H1 (cell line): Measurements from ENCODE around the gene TECPR2. TPM values are rescaled to one million over a fixed set of nuclear protein-coding genes. Genes with fewer than 3 reads are reported as not detected.

Experiments
- CTCF ChIA-PET: fragments of 300-600 bp; sonication (Branson Sonifier 250); formaldehyde crosslinking; loops from one replicate; lab custom pipeline; 2021; ENCODE audit not compliant: partially characterized antibody; lab: Charles Lee
- POLR2A ChIA-PET: fragments of 300-600 bp; sonication (Branson Sonifier 250); formaldehyde crosslinking; loops from one replicate; lab custom pipeline; 2021; ENCODE audit warnings: inconsistent platforms; ENCODE audit not compliant: partially characterized antibody; lab: Charles Lee
- DNase-seq, 2 experiments: peaks; one replicate each; pipeline versions ENCODE4 v3.0.0 to v3.0.0-alpha.2; 2010 to 2022; ENCODE audit warnings: low spot score in 2 of 2, low read depth in 1 of 2, mixed read lengths in 1 of 2
- FAIRE-seq: peaks from 2 replicates; lab custom pipeline; 2011; peaks lifted over from hg19 to GRCh38; lab: Jason Lieb, UNC
- H2AFZ ChIP-seq: 2 replicates; pipeline ENCODE4 v1.8.1; 2012; ENCODE audit warnings: low read length, inconsistent platforms
- H2AK5ac ChIP-seq: 2 replicates; pipeline ENCODE4 v1.6.1; 2013; ENCODE audit warnings: low read depth, low read length
- H2BK120ac ChIP-seq: replicated peaks from 2 replicates; pipeline ENCODE3; 2013; ENCODE audit warnings: low read depth, low read length, inconsistent platforms
- H2BK12ac ChIP-seq: 2 replicates; pipeline ENCODE4 v1.6.1; 2013; ENCODE audit warnings: low read depth, low read length
- H2BK15ac ChIP-seq: 2 replicates; pipeline ENCODE4 v1.6.1; 2013; ENCODE audit warnings: low read length
- H2BK20ac ChIP-seq: 2 replicates; pipeline ENCODE4 v1.6.1; 2013; ENCODE audit warnings: low read length
- H2BK5ac ChIP-seq: 2 replicates; pipeline ENCODE4 v1.6.1; 2013; ENCODE audit warnings: low read depth, low read length
- H3K14ac ChIP-seq: 2 replicates; pipeline ENCODE4 v1.6.1; 2013; ENCODE audit warnings: inconsistent platforms; ENCODE audit not compliant: insufficient read length
- H3K18ac ChIP-seq: 2 replicates; pipeline ENCODE4 v1.6.1; 2013; ENCODE audit warnings: low read length; ENCODE audit errors: extremely low read depth
- H3K23ac ChIP-seq: 2 replicates; pipeline ENCODE4 v1.6.1; 2013; ENCODE audit warnings: inconsistent platforms; ENCODE audit not compliant: insufficient read length
- H3K23me2 ChIP-seq: 2 replicates; pipeline ENCODE4 v1.6.1; 2013; ENCODE audit warnings: low read depth, low read length
- H3K27ac ChIP-seq: 2 replicates; pipeline ENCODE4 v1.6.1; 2011; ENCODE audit warnings: low read depth, low read length, inconsistent platforms
- H3K27me3 ChIP-seq, 4 experiments: replicated peaks in 1 of 4; 1 replicate in 1 of 4; 2 replicates in 3 of 4; pipeline versions ENCODE4 v1.6.1 to v1.8.1; 2011 to 2013; ENCODE audit warnings: low read length in 3 of 4, mild to moderate bottlenecking in 3 of 4, inconsistent platforms in 2 of 4, mixed read lengths in 2 of 4, moderate library complexity in 1 of 4; ENCODE audit not compliant: control insufficient read depth in 3 of 4, insufficient read depth in 3 of 4; ENCODE audit errors: extremely low read depth in 1 of 4
- H3K36me3 ChIP-seq, 4 experiments: 2 replicates each; pipeline versions ENCODE4 v1.6.1 to v1.8.1; 2011 to 2013; ENCODE audit warnings: mild to moderate bottlenecking in 4 of 4, low read length in 3 of 4, moderate library complexity in 2 of 4, control low read depth in 1 of 4, inconsistent platforms in 1 of 4; ENCODE audit not compliant: insufficient read depth in 4 of 4, control insufficient read depth in 2 of 4
- H3K4ac ChIP-seq: replicated peaks from 2 replicates; pipeline ENCODE3; 2013; ENCODE audit warnings: low read length, low read depth, mixed read lengths, inconsistent platforms; ENCODE audit not compliant: insufficient read length
- H3K4me1 ChIP-seq, 4 experiments: replicated peaks in 1 of 4; 1 replicate in 1 of 4; 2 replicates in 3 of 4; pipeline versions ENCODE4 v1.6.1 to v1.8.1; 2011 to 2013; ENCODE audit warnings: low read length in 3 of 4, inconsistent platforms in 2 of 4, mixed read lengths in 1 of 4; ENCODE audit not compliant: insufficient read depth in 4 of 4, control insufficient read depth in 3 of 4
- H3K4me2 ChIP-seq, 2 experiments: 2 replicates each; pipeline versions ENCODE4 v1.6.1 to v1.8.1; 2011 to 2013; ENCODE audit warnings: low read depth in 2 of 2, low read length in 2 of 2, control low read depth in 1 of 2, inconsistent platforms in 1 of 2, mild to moderate bottlenecking in 1 of 2; ENCODE audit not compliant: insufficient read depth in 1 of 2
- H3K4me3 ChIP-seq, 4 experiments: fragments of 200-600, 300-600 bp in 1 of 4; sonication (generic), shearing (Covaris generic), sonication (Bioruptor Twin) in 1 of 4; 2 replicates each; pipeline versions ENCODE4 v1.5.1 to v1.8.1; 2011 to 2016; ENCODE audit warnings: low read length in 4 of 4, low read depth in 3 of 4, control low read depth in 2 of 4, inconsistent platforms in 2 of 4, mild to moderate bottlenecking in 2 of 4, mixed read lengths in 1 of 4, moderate library complexity in 1 of 4; ENCODE audit not compliant: insufficient read depth in 2 of 4; ENCODE audit errors: extremely low read depth in 1 of 4
- H3K56ac ChIP-seq: replicated peaks from 2 replicates; pipeline ENCODE3; 2013; ENCODE audit warnings: low read depth, mild to moderate bottlenecking, mixed read lengths, low read length, inconsistent platforms; ENCODE audit not compliant: insufficient read length
- H3K79me1 ChIP-seq: 2 replicates; pipeline ENCODE4 v1.6.1; 2013; ENCODE audit warnings: low read depth, low read length, control low read depth
- H3K79me2 ChIP-seq, 2 experiments: 2 replicates each; pipeline versions ENCODE4 v1.6.1 to v1.8.1; 2012 to 2013; ENCODE audit warnings: low read length in 2 of 2, mild to moderate bottlenecking in 2 of 2, inconsistent platforms in 1 of 2; ENCODE audit not compliant: insufficient read depth in 2 of 2, control insufficient read depth in 1 of 2
- H3K9ac ChIP-seq, 4 experiments: replicated peaks in 1 of 4; 1 replicate in 1 of 4; 2 replicates in 3 of 4; pipeline versions ENCODE4 v1.6.1 to v1.8.1; 2011 to 2013; ENCODE audit warnings: low read depth in 3 of 4, low read length in 3 of 4, control low read depth in 2 of 4, mild to moderate bottlenecking in 2 of 4, moderate library complexity in 2 of 4, inconsistent platforms in 1 of 4; ENCODE audit errors: extremely low read depth in 1 of 4
- H3K9me3 ChIP-seq, 2 experiments: 2 replicates each; pipeline versions ENCODE4 v1.6.1 to v1.8.1; 2012 to 2013; ENCODE audit warnings: mild to moderate bottlenecking in 2 of 2, moderate library complexity in 2 of 2, control low read depth in 1 of 2, inconsistent platforms in 1 of 2, low read depth in 1 of 2, low read length in 1 of 2, mixed read lengths in 1 of 2; ENCODE audit not compliant: insufficient read depth in 2 of 2
- H4K20me1 ChIP-seq, 2 experiments: replicated peaks in 1 of 2; 2 replicates each; pipeline versions ENCODE3 to v1.8.1; 2011 to 2013; ENCODE audit warnings: inconsistent platforms in 2 of 2, low read length in 2 of 2, mild to moderate bottlenecking in 1 of 2; ENCODE audit not compliant: insufficient read depth in 2 of 2, control insufficient read depth in 1 of 2
- H4K5ac ChIP-seq: 2 replicates; pipeline ENCODE4 v1.6.1; 2013; ENCODE audit warnings: low read length, low read depth, mixed read lengths, inconsistent platforms; ENCODE audit not compliant: insufficient read length
- H4K8ac ChIP-seq: 2 replicates; pipeline ENCODE4 v1.8.0; 2013; ENCODE audit warnings: mild to moderate bottlenecking, moderate library complexity, low read length, inconsistent platforms; ENCODE audit not compliant: insufficient read depth; ENCODE audit errors: extremely low read depth
- H4K91ac ChIP-seq: replicated peaks from 2 replicates; pipeline ENCODE3; 2013; ENCODE audit warnings: low read length, mixed read lengths, inconsistent platforms; ENCODE audit not compliant: insufficient read length
- CTBP2 ChIP-seq: IDR thresholded peaks from 2 replicates; pipeline ENCODE4 v1.7.0; 2011; ENCODE audit warnings: borderline replicate concordance, mild to moderate bottlenecking, moderate library complexity, mixed read lengths, low read length; ENCODE audit not compliant: insufficient read depth, insufficient read length
- FOSL1 ChIP-seq: IDR thresholded peaks from 2 replicates; pipeline ENCODE4 v1.6.1; 2011; ENCODE audit warnings: mild to moderate bottlenecking, low read depth, low read length, moderate library complexity; ENCODE audit not compliant: insufficient read depth
- JUN ChIP-seq: IDR thresholded peaks from 2 replicates; pipeline ENCODE4 v1.6.1; 2011; ENCODE audit warnings: low read depth, mild to moderate bottlenecking, improper control_type of control experiment, low read length
- RFX5 ChIP-seq: IDR thresholded peaks from 2 replicates; pipeline ENCODE4 v1.6.1; 2011; ENCODE audit warnings: low read depth, low read length, improper control_type of control experiment, borderline replicate concordance
- RNF2 ChIP-seq: fragments of 200-900, 300-1000 bp; sonication (generic); IDR thresholded peaks from 2 replicates; pipeline ENCODE4 v1.7.1; 2016; ENCODE audit warnings: borderline replicate concordance, low read depth, mild to moderate bottlenecking, antibody characterized with exemption, low read length; ENCODE audit not compliant: poor library complexity, severe bottlenecking; ENCODE audit errors: missing control alignments
- SP2 ChIP-seq: IDR thresholded peaks from 2 replicates; pipeline ENCODE4 v1.6.1; 2012; ENCODE audit warnings: mild to moderate bottlenecking, low read length, inconsistent platforms
- WGBS, 2 experiments: shearing (Covaris generic) in 1 of 2; methylation state at CpG; one replicate each; pipeline versions ENCODE4 v1.1.6 to v1.1.7; 2013 to 2015; ENCODE audit warnings: low lambda C conversion rate in 2 of 2, mixed read lengths in 2 of 2, inconsistent platforms in 1 of 2, low coverage in 1 of 2, missing lambda C conversion rate in 1 of 2; ENCODE audit not compliant: insufficient replicate concordance in 2 of 2, insufficient coverage in 1 of 2, insufficient read length in 1 of 2; ENCODE audit errors: extremely low coverage in 1 of 2, missing lambda C conversion rate in 1 of 2; 5-methylcytosine and 5-hydroxymethylcytosine counted together
- polyA plus RNA-seq, 7 experiments: library from polyadenylated mRNA; depleted of rRNA in 3 of 7; stranded (reverse) in 5 of 7; unstranded in 2 of 7; fragments of >200 nt in 5 of 7; fragments of 200-250 nt in 2 of 7; gene quantifications; 1 replicate in 5 of 7; 2 replicates in 1 of 7; 4 replicates in 1 of 7; pipeline versions ENCODE4 v1.2.1 to v1.2.3, GENCODE V29; 2011 to 2013; ENCODE audit warnings: missing spikeins in 2 of 7, mixed read lengths in 2 of 7
- total RNA-seq: library from RNA; stranded (reverse); fragmentation: NEBNext Ultra II Directional; extraction: Animal tissue kit (Norgen Biotek cat#: 25700); gene quantifications from 2 replicates; pipeline ENCODE4 v1.2.1, GENCODE V29; 2021

The TECPR2 gene
- total and polyA plus RNA-seq, 2 of the 8 experiments (the other 6 are each of a cell fraction or from before 2014, with no cell fraction given): 6.8 to 19.4 TPM

DNA sequence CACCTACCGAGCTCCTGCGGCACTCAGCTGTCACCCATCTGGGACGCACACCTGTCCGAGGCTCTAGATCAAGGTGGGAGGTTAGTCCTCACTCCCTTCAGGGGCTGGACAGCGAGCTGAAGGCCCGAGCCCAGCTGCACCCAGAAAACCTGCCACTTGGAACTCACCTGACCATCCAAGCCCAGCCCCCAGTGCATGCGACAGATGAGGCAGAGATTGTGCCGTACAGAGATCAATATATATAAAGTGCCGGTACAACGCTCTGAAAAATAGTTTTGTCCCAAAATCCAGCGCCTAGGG is 143.8 kb downstream of the TECPR2 start:
- no peak for FAIRE-seq
- no peaks in the 10 kb centered on the region for H3K9me3 ChIP-seq
- H2BK120ac ChIP-seq: no peak overlapping the region
- TF ChIP-seq SP2 (no peak), RNF2 (no peak), RFX5 (no peak), FOSL1 (no peak), JUN (no peak), CTBP2 (no peak)

More for the DNA sequence above, 143.8 kb downstream of the TECPR2 start:
- Histone ChIP-seq H3K4me2 (no peak overlapping the region), H3K4me3 (no peak overlapping the region), H4K8ac (no peak overlapping the region), H3K36me3 (peaks cover 0 to 13% (median 6%) of the 10 kb centered on the region in 4 experiments; a peak in 6 of 8 replicates), H2BK20ac (no peak overlapping the region), H3K23me2 (peaks cover 12% of the 10 kb centered on the region; the same call in 1 of the 2 replicates), H4K20me1 (peaks cover 0 to 1% of the 10 kb centered on the region in 2 experiments), H4K91ac (no peak overlapping the region), H2AK5ac (no peak overlapping the region), H3K4ac (no peak overlapping the region), H3K79me1 (peaks cover 5% of the 10 kb centered on the region; the same call in 1 of the 2 replicates), H2BK5ac (no peak overlapping the region), H2AFZ (no peak overlapping the region), H3K56ac (no peak overlapping the region), H2BK12ac (no peak overlapping the region), H3K23ac (no peak overlapping the region), H3K27ac (no peak overlapping the region), H3K18ac (no peak overlapping the region), H4K5ac (no peak overlapping the region), H3K79me2 (no peaks in the 10 kb centered on the region), H3K9ac (no peak overlapping the region), H3K27me3 (no peaks in the 10 kb centered on the region), H2BK15ac (no peak overlapping the region), H3K4me1 (peaks cover 0 to 16% (median 11%) of the 10 kb centered on the region in 4 experiments; a peak in 6 of 7 replicates), H3K14ac (no peak overlapping the region)
- WGBS, 2 experiments: 92% methylated on average over 11 of the region's 11 CpGs; no CpG with 5 or more reads in 1 of the 2 experiments
- DNase-seq: no peak
- POLR2A ChIA-PET: interaction anchor here (0.9 kb wide), 1 partner anchor 18 kb away, joined by 3 read pairs; no protein-coding TSS in a partner anchor
- CTCF ChIA-PET: interaction anchor here (0.8 to 3.4 kb wide), 4 partner anchors 8 to 68 kb away, joined by 3 to 21 read pairs (median 10); no protein-coding TSS in a partner anchor
